ENCODE data around the gene TEKTIP1.

Gene TEKTIP1

GRCh38 chr19:3538258-3538929 lies 580 bp upstream of the TEKTIP1 start:
- no peak for DNase-seq

GRCh38 chr19:3539756-3540118 lies 763 bp downstream of the TEKTIP1 start:
- DNase-seq = no peak

GRCh38 chr19:3543150-3544057 lies 4.4 kb downstream of the TEKTIP1 start:
- no peak for DNase-seq

- no peak for DNase-seq
These were observed 5.0 kb downstream of the TEKTIP1 start for GRCh38 chr19:3544058-3544376.

GRCh38 chr19:3544742-3545668 lies 6.0 kb downstream of the TEKTIP1 start:
- DNase-seq = peak; percentile 78

- DNase-seq = no peak
These were observed 6.7 kb downstream of the TEKTIP1 start for GRCh38 chr19:3545669-3546034.

- DNase-seq = no peak
These were observed 7.1 kb downstream of the TEKTIP1 start for GRCh38 chr19:3546119-3546518.

GRCh38 chr19:3547301-3547731 lies 8.3 kb downstream of the TEKTIP1 start:
- peak; percentile 29 for DNase-seq

GRCh38 chr19:3547767-3548282 lies 8.9 kb downstream of the TEKTIP1 start:
- no peak for DNase-seq

GRCh38 chr19:3548606-3549005 lies 9.6 kb downstream of the TEKTIP1 start:
- no peak for DNase-seq

- DNase-seq = no peak
These were observed 10.8 kb downstream of the TEKTIP1 start for GRCh38 chr19:3549816-3550215.

GRCh38 chr19:3550947-3551791 lies 12.2 kb downstream of the TEKTIP1 start:
- DNase-seq = no peak

GRCh38 chr19:3551792-3552095 lies 12.8 kb downstream of the TEKTIP1 start:
- DNase-seq = no peak

GRCh38 chr19:3554254-3555083 lies 15.5 kb downstream of the TEKTIP1 start:
- peak; percentile 49 for DNase-seq

- DNase-seq = no peak
These were observed 16.9 kb downstream of the TEKTIP1 start for GRCh38 chr19:3555653-3556422.

GRCh38 chr19:3556423-3556977 lies 17.5 kb downstream of the TEKTIP1 start:
- DNase-seq = no peak

GRCh38 chr19:3556978-3557460 lies 18.0 kb downstream of the TEKTIP1 start:
- DNase-seq = peak; percentile 70

- DNase-seq = peak; percentile 89
These were observed 18.7 kb downstream of the TEKTIP1 start, which contains the start of gene MFSD12 for GRCh38 chr19:3557461-3558248. MFSD12 (minus strand) TSS chr19:3557586; CDS start chr19:3557403, 183 bp downstream.

All from effector CD4-positive, alpha-beta T cell (primary cell).